IMR-90 (cell line): ENCODE results near the gene CABP4. TPM values are rescaled to one million over a fixed set of nuclear protein-coding genes. Genes with fewer than 3 reads are reported as not detected.

Experiments used
- ATAC-seq: fragments of 200-7000 bp; cut with Tn5 transposase; 2 replicates; pipeline ENCODE4 v1.9.1; 2020; ENCODE audit warnings: low read depth, mild to moderate bottlenecking, moderate library complexity
- BruUV-seq: library from RNA; stranded (reverse); fragments of 400-500 nt; replicated peaks from 2 replicates; lab custom pipeline; 2021; lab: Mats Ljungman, UMichigan
- CTCF ChIA-PET: fragments of 300-600 bp; formaldehyde crosslinking; extraction: SDS; loops from one replicate; lab custom pipeline; 2021; ENCODE audit warnings: antibody characterized with exemption; lab: Yijun Ruan, JAX
- POLR2A ChIA-PET: fragments of 300-600 bp; sonication (Branson Sonifier 250); formaldehyde crosslinking; loops from one replicate; lab custom pipeline; 2022; ENCODE audit warnings: antibody characterized with exemption; ENCODE audit not compliant: unreplicated experiment; lab: Charles Lee
- DNase-seq: peaks from one replicate; pipeline ENCODE4 v3.0.0; 2013
- H2AFZ ChIP-seq: replicated peaks from 2 replicates; pipeline ENCODE3; 2013; ENCODE audit warnings: low read length, mild to moderate bottlenecking; ENCODE audit not compliant: poor library complexity
- H2AK5ac ChIP-seq: 2 replicates; pipeline ENCODE4 v1.6.1; 2013; ENCODE audit warnings: low read depth, low read length, inconsistent platforms
- H2AK9ac ChIP-seq: replicated peaks from 2 replicates; pipeline ENCODE3; 2013; ENCODE audit warnings: mild to moderate bottlenecking, low read depth, low read length, moderate library complexity; ENCODE audit not compliant: poor library complexity
- H2BK120ac ChIP-seq: 2 replicates; pipeline ENCODE4 v1.6.1; 2013; ENCODE audit warnings: low read depth, low read length, inconsistent platforms
- H2BK15ac ChIP-seq: 3 replicates; pipeline ENCODE4 v1.6.1; 2013; ENCODE audit warnings: low read depth, low read length, inconsistent platforms
- H2BK20ac ChIP-seq: 2 replicates; pipeline ENCODE4 v1.6.1; 2013; ENCODE audit warnings: low read depth, mild to moderate bottlenecking, inconsistent platforms, low read length, moderate library complexity
- H2BK5ac ChIP-seq: 2 replicates; pipeline ENCODE4 v1.6.1; 2013; ENCODE audit warnings: mild to moderate bottlenecking, low read depth, low read length, inconsistent platforms; ENCODE audit not compliant: poor library complexity, severe bottlenecking
- H3K14ac ChIP-seq: replicated peaks from 2 replicates; pipeline ENCODE4 v1.6.1; 2013; ENCODE audit warnings: low read depth, low read length, inconsistent platforms
- H3K18ac ChIP-seq: 2 replicates; pipeline ENCODE4 v1.6.1; 2013; ENCODE audit warnings: low read depth, low read length, control low read depth
- H3K23ac ChIP-seq: 2 replicates; pipeline ENCODE4 v1.6.1; 2013; ENCODE audit warnings: low read depth, low read length, inconsistent platforms
- H3K27ac ChIP-seq: 2 replicates; pipeline ENCODE4 v1.5.1; 2013; ENCODE audit warnings: mild to moderate bottlenecking, control low read depth, low read length; ENCODE audit not compliant: insufficient read depth
- H3K27me3 ChIP-seq: 2 replicates; pipeline ENCODE4 v1.6.1; 2013; ENCODE audit warnings: low read length; ENCODE audit not compliant: control insufficient read depth, insufficient read depth
- H3K36me3 ChIP-seq: 2 replicates; pipeline ENCODE4 v1.6.1; 2013; ENCODE audit warnings: low read length, mixed read lengths; ENCODE audit not compliant: control insufficient read depth, insufficient read depth
- H3K4ac ChIP-seq: 2 replicates; pipeline ENCODE4 v1.6.1; 2013; ENCODE audit warnings: low read depth, low read length, inconsistent platforms
- H3K4me1 ChIP-seq: 2 replicates; pipeline ENCODE4 v1.6.1; 2013; ENCODE audit warnings: low read length, mixed read lengths; ENCODE audit not compliant: control insufficient read depth, insufficient read depth
- H3K4me2 ChIP-seq: 2 replicates; pipeline ENCODE4 v1.6.1; 2013; ENCODE audit warnings: low read depth, mild to moderate bottlenecking, control low read depth, low read length, moderate library complexity
- H3K4me3 ChIP-seq: 2 replicates; pipeline ENCODE4 v1.5.1; 2013; ENCODE audit warnings: low read depth, mild to moderate bottlenecking, control low read depth, low read length, moderate library complexity; ENCODE audit not compliant: insufficient read depth
- H3K56ac ChIP-seq: 2 replicates; pipeline ENCODE4 v1.6.1; 2013; ENCODE audit warnings: low read length, inconsistent platforms; ENCODE audit not compliant: insufficient read depth; ENCODE audit errors: extremely low read depth
- H3K79me1 ChIP-seq, 2 experiments: 2 replicates each; pipeline ENCODE4 v1.6.1; 2013; ENCODE audit warnings: low read length in 2 of 2, inconsistent platforms in 1 of 2, low read depth in 1 of 2
- H3K9ac ChIP-seq: 2 replicates; pipeline ENCODE4 v1.6.1; 2013; ENCODE audit warnings: low read depth, low read length, control low read depth
- H3K9me1 ChIP-seq: 2 replicates; pipeline ENCODE4 v1.6.1; 2013; ENCODE audit warnings: low read length, inconsistent platforms; ENCODE audit not compliant: insufficient read depth
- H3K9me3 ChIP-seq: 2 replicates; pipeline ENCODE4 v1.6.1; 2013; ENCODE audit warnings: low read length; ENCODE audit not compliant: control insufficient read depth, insufficient read depth
- H4K20me1 ChIP-seq: 2 replicates; pipeline ENCODE4 v1.6.1; 2013; ENCODE audit warnings: low read length, inconsistent platforms; ENCODE audit not compliant: insufficient read depth
- H4K5ac ChIP-seq: 2 replicates; pipeline ENCODE4 v1.6.1; 2013; ENCODE audit warnings: mild to moderate bottlenecking, low read depth, low read length, control low read depth
- H4K8ac ChIP-seq, 2 experiments: 2 replicates each; pipeline ENCODE4 v1.6.1; 2013; ENCODE audit warnings: low read depth in 2 of 2, low read length in 2 of 2, control low read depth in 1 of 2, inconsistent platforms in 1 of 2
- H4K91ac ChIP-seq: 2 replicates; pipeline ENCODE4 v1.6.1; 2013; ENCODE audit warnings: low read depth, low read length, inconsistent platforms; ENCODE audit not compliant: insufficient read depth
- BHLHE40 ChIP-seq: fragments of 150-350 bp; IDR thresholded peaks from 2 replicates; pipeline ENCODE4 v1.6.1; 2016; ENCODE audit warnings: mild to moderate bottlenecking, low read depth, low read length
- CEBPB ChIP-seq: IDR thresholded peaks from 2 replicates; pipeline ENCODE4 v1.6.1; 2012; ENCODE audit warnings: low read depth, low read length, improper control_type of control experiment
- CHD1 ChIP-seq: IDR thresholded peaks from 2 replicates; pipeline ENCODE4 v1.6.1; 2012; ENCODE audit warnings: low read depth, low read length, improper control_type of control experiment
- CTCF ChIP-seq: conservative IDR thresholded peaks from 2 replicates; pipeline ENCODE4 v1.5.1; 2012; ENCODE audit warnings: mild to moderate bottlenecking, low read depth, low read length, improper control_type of control experiment
- FOS ChIP-seq: fragments of 150-350 bp; IDR thresholded peaks from 2 replicates; pipeline ENCODE4 v1.6.1; 2016; ENCODE audit warnings: low read depth, low read length
- MAFK ChIP-seq: IDR thresholded peaks from 2 replicates; pipeline ENCODE4 v1.6.1; 2012; ENCODE audit warnings: low read depth, low read length, improper control_type of control experiment
- MAZ ChIP-seq: IDR thresholded peaks from 2 replicates; pipeline ENCODE4 v1.6.1; 2012; ENCODE audit warnings: low read depth, mild to moderate bottlenecking, low read length, improper control_type of control experiment, moderate library complexity, borderline replicate concordance
- MXI1 ChIP-seq: IDR thresholded peaks from 2 replicates; pipeline ENCODE4 v1.6.1; 2012; ENCODE audit warnings: low read depth, mild to moderate bottlenecking, low read length, moderate library complexity, borderline replicate concordance
- NFE2L2 ChIP-seq: fragments of 150-350 bp; IDR thresholded peaks from 2 replicates; pipeline ENCODE4 v1.6.1; 2016; ENCODE audit warnings: low read depth, mild to moderate bottlenecking, low read length
- POLR2A ChIP-seq: IDR thresholded peaks from 2 replicates; pipeline ENCODE4 v1.6.1; 2012; ENCODE audit warnings: mild to moderate bottlenecking, low read depth, low read length
- RAD21 ChIP-seq: IDR thresholded peaks from 2 replicates; pipeline ENCODE4 v1.6.1; 2012; ENCODE audit warnings: low read length, improper control_type of control experiment
- RCOR1 ChIP-seq: IDR thresholded peaks from 2 replicates; pipeline ENCODE4 v1.6.1; 2012; ENCODE audit warnings: mild to moderate bottlenecking, low read length, improper control_type of control experiment; ENCODE audit not compliant: insufficient replicate concordance
- RFX5 ChIP-seq: IDR thresholded peaks from 2 replicates; pipeline ENCODE4 v1.8.0; 2012; ENCODE audit warnings: low read depth, mild to moderate bottlenecking, low read length, moderate library complexity
- WGBS, 2 experiments: methylation state at CpG; one replicate each; pipeline versions ENCODE4 v1.1.5 to v1.1.7; 2013; ENCODE audit warnings: missing lambda C conversion rate in 2 of 2; ENCODE audit not compliant: insufficient read length in 1 of 2; ENCODE audit errors: extremely low coverage in 2 of 2; 5-methylcytosine and 5-hydroxymethylcytosine counted together
- dilution Hi-C: fragments of 300-500 bp; cut with HindIII; formaldehyde crosslinking; loops from one replicate; pipeline ENCODE4 v1.14.3; 2018; ENCODE audit warnings: low sequenced_read_pairs; ENCODE audit not compliant: unreplicated experiment
- in situ Hi-C: fragments of 300-500 bp; cut with MboI; formaldehyde crosslinking; loops from 3 replicates; pipeline ENCODE4 v1.14.3; 2019; ENCODE audit warnings: low sequenced_read_pairs, inconsistent platforms, mixed read lengths
- intact Hi-C: fragments of 100-400 bp; cut with micrococcal nuclease; formaldehyde crosslinking; loops from 2 replicates; pipeline ENCODE4 v1.10.0; 2022
- polyA plus RNA-seq, 3 experiments: library from polyadenylated mRNA; depleted of rRNA; stranded (reverse); fragments of >200 nt; gene quantifications; 2 replicates each; pipeline ENCODE4 v1.2.3, GENCODE V29; 2012; ENCODE audit warnings: low replicate concordance in 1 of 3
- total RNA-seq: library from RNA; depleted of rRNA; stranded (reverse); fragments of >200 nt; gene quantifications from 2 replicates; pipeline ENCODE4 v1.2.3, GENCODE V29; 2012

CABP4 gene
- total and polyA plus RNA-seq, 2 of the 4 experiments (the other 2 are of a cell fraction), result not detected

GRCh38 chr11:67415501-67416304 lies 39.5 kb upstream of the CABP4 start, which contains the start of gene CARNS1 (continued):
- TF ChIP-seq FOS (no peak), POLR2A (no peak)

GRCh38 chr11:67416416-67417335 lies 38.5 kb upstream of the CABP4 start:
- POLR2A ChIA-PET, result no interaction called here
- intact Hi-C loops, result no loop called here
- TF ChIP-seq BHLHE40 (no peak), RCOR1 (no peak), POLR2A (no peak), CTCF (no peak), MAZ (no peak), MAFK (no peak), CEBPB (no peak), MXI1 (no peak), RAD21 (no peak), NFE2L2 (no peak), CHD1 (no peak), RFX5 (no peak)

More at GRCh38 chr11:67416416-67417335, 38.5 kb upstream of the CABP4 start:
- Histone ChIP-seq H3K79me1 (no peaks in the 10 kb centered on the region), H3K9me1 (no peaks in the 10 kb centered on the region), H3K27me3 (peaks cover 20% of the 10 kb centered on the region), H3K56ac (no peak overlapping the region), H2BK5ac (no peak overlapping the region), H3K4me1 (peaks cover 5% of the 10 kb centered on the region; the same call in 1 of the 2 replicates), H3K23ac (no peak overlapping the region), H3K27ac (no peak overlapping the region), H2AK5ac (no peak overlapping the region), H4K5ac (no peak overlapping the region), H2BK120ac (no peak overlapping the region), H3K18ac (no peak overlapping the region), H3K4ac (no peak overlapping the region), H4K91ac (no peak overlapping the region), H4K8ac (no peak overlapping the region), H2AK9ac (no peak overlapping the region), H3K4me2 (no peak overlapping the region), H2BK15ac (no peak overlapping the region), H3K4me3 (no peak overlapping the region), H2BK20ac (no peak overlapping the region), H3K9ac (no peak overlapping the region), H2AFZ (no peak overlapping the region), H3K36me3 (no peaks in the 10 kb centered on the region), H4K20me1 (no peaks in the 10 kb centered on the region), H3K14ac (no peak overlapping the region), H3K9me3 (no peaks in the 10 kb centered on the region)
- 100% methylated on average over 1 of the region's 21 CpGs; no CpG with 5 or more reads in 1 of the 2 experiments for WGBS, 2 experiments
- no peak for ATAC-seq
- no peak for DNase-seq
- no TSS peak for BruUV-seq
- CTCF ChIA-PET, result no interaction called here
- dilution Hi-C loops, result no loop called here
- in situ Hi-C loops, result no loop called here
